Upper lobe of left lung (tissue), 6 donors: ENCODE measurements around the gene STX16. TPM values are rescaled to one million over a fixed set of nuclear protein-coding genes. Genes with fewer than 3 reads are reported as not detected.

Experiments
- ATAC-seq, 2 donors: fragments of 200-7000 bp; cut with Tn5 transposase; one replicate each; pipeline ENCODE4 v1.9.1; 2022; ENCODE audit warnings: mild to moderate bottlenecking in 2 of 2, moderate library complexity in 2 of 2; ENCODE audit not compliant: low FRiP score in 2 of 2
- DNase-seq, 2 donors: peaks; one replicate each; pipeline ENCODE4 v3.0.0-alpha.2; 2019 to 2020
- H3K27ac ChIP-seq, 4 donors: fragments of 200-600 bp; sonication (generic); one replicate each; pipeline ENCODE4 v1.5.1; 2016 to 2019
- H3K27me3 ChIP-seq, 4 donors: fragments of 200-600 bp; sonication (generic); one replicate each; pipeline ENCODE4 v1.5.1; 2017 to 2019
- H3K36me3 ChIP-seq, 4 donors: fragments of 200-600 bp; sonication (generic); one replicate each; pipeline ENCODE4 v1.5.1; 2016 to 2019
- H3K4me1 ChIP-seq, 4 donors: fragments of 200-600 bp; sonication (generic); one replicate each; pipeline ENCODE4 v1.5.1; 2018 to 2019
- H3K4me3 ChIP-seq, 4 donors: fragments of 200-600 bp; sonication (generic); one replicate each; pipeline ENCODE4 v1.5.1; 2017 to 2019; ENCODE audit warnings: mild to moderate bottlenecking in 2 of 4, moderate library complexity in 1 of 4
- H3K9me3 ChIP-seq, 4 donors: fragments of 200-600 bp; sonication (generic); one replicate each; pipeline ENCODE4 v1.5.1; 2018 to 2019
- EP300 ChIP-seq, 4 donors: sonication (generic); formaldehyde crosslinking; IDR thresholded peaks; one replicate each; pipeline ENCODE4 v1.5.1; 2017; ENCODE audit warnings: antibody characterized with exemption in 4 of 4, control low read depth in 2 of 4
- POLR2A ChIP-seq, 4 donors: fragments of 450-650 bp; IDR thresholded peaks; one replicate each; pipeline ENCODE4 v1.5.1; 2016 to 2017; ENCODE audit warnings: antibody characterized with exemption in 4 of 4, mild to moderate bottlenecking in 2 of 4
- POLR2AphosphoS5 ChIP-seq, 2 donors: sonication (generic); formaldehyde crosslinking; IDR thresholded peaks; one replicate each; pipeline ENCODE4 v1.5.1; 2017; ENCODE audit warnings: antibody characterized with exemption in 2 of 2
- WGBS, 2 donors: methylation state at CpG; one replicate each; pipeline ENCODE4 v1.1.5; 2017 to 2018; 5-methylcytosine and 5-hydroxymethylcytosine counted together
- total RNA-seq, 6 donors: library from RNA; depleted of rRNA in 4 of 6; stranded (reverse); fragments of >200 nt in 4 of 6; gene quantifications; one replicate each; pipeline versions ENCODE4 v1.1.0 to v1.2.1, GENCODE V29; 2016 to 2021
- TF ChIP-seq, protein P1 (sequence below), 6 experiments: fragments of 450-650 bp in 4 of 6; fragments of 200-600 bp in 2 of 6; sonication (generic) in 2 of 6; IDR thresholded peaks; one replicate each; pipeline ENCODE4 v1.5.1; 2016 to 2019; ENCODE audit warnings: antibody characterized with exemption in 6 of 6
- donor health status: DM: no; HTN: no; CAD: no; lungs with moderate emphysema.
- donor health status: DM: no; HTN: yes; CAD: no; lungs with severe emphysema.

Gene STX16
- total RNA-seq, 6 donors from 2014 or later = 42.1 to 469 (median 64.7) TPM

DNA sequence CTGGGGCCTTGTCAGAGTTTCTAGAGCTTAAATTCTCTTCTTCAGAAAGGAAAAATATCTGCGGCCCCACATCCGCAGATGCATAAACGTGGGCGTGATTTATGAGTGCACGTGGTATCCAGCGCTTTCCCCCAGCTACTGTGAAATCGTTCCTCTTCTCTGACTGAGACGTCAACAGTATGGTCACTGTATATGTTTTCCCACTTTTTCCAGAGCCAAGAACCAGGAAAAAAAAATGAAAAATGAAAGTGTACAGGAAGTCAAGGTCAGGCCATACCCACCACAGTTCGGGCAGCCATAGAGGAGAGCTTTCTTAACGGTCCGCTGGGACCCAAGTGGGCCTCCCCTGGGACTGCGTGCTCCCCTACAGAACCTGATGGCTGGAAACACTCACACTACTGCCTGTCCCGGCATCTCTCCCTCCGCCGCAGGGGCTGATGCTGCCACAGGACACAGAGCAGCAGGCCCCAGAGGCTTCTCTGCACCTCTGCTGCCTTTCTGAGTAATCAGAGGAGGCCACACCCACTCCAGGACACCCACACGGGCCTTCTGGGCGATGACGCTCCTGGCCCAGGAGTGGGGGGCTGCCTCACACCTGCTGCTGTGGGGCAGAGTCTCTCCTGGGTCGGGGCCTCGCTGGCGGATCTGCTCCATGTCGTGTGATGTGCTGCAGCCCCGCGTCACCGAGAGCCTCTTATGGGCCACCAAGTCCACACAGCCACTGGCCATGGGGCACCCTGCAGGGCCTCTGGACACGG, 16.4 kb upstream of the STX16 start:
- H3K27me3 ChIP-seq = no peaks in the 10 kb centered on the region
- no peaks in the 10 kb centered on the region for H3K9me3 ChIP-seq
- H3K36me3 ChIP-seq = no peaks in the 10 kb centered on the region
- H3K4me3 ChIP-seq = no peak overlapping the region
- DNase-seq = peak in 1 of 2 donors; percentile 56
- ATAC-seq = peak in 1 of 2 donors; percentile 10
- no peaks in the 10 kb centered on the region for H3K4me1 ChIP-seq
- no peak overlapping the region for H3K27ac ChIP-seq
- no peak for TF ChIP-seq POLR2AphosphoS5 (IDR thresholded peaks at IDR 0.05)
- TF ChIP-seq EP300 (IDR thresholded peaks at IDR 0.05) = no peak
- TF ChIP-seq, protein P1, sequence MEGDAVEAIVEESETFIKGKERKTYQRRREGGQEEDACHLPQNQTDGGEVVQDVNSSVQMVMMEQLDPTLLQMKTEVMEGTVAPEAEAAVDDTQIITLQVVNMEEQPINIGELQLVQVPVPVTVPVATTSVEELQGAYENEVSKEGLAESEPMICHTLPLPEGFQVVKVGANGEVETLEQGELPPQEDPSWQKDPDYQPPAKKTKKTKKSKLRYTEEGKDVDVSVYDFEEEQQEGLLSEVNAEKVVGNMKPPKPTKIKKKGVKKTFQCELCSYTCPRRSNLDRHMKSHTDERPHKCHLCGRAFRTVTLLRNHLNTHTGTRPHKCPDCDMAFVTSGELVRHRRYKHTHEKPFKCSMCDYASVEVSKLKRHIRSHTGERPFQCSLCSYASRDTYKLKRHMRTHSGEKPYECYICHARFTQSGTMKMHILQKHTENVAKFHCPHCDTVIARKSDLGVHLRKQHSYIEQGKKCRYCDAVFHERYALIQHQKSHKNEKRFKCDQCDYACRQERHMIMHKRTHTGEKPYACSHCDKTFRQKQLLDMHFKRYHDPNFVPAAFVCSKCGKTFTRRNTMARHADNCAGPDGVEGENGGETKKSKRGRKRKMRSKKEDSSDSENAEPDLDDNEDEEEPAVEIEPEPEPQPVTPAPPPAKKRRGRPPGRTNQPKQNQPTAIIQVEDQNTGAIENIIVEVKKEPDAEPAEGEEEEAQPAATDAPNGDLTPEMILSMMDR (IDR thresholded peaks at IDR 0.05) = no peak
- no peak for TF ChIP-seq POLR2A (IDR thresholded peaks at IDR 0.05)
- 56 to 58% methylated on average over 18 to 26 of the region's 26 CpGs for WGBS, 2 donors

DNA sequence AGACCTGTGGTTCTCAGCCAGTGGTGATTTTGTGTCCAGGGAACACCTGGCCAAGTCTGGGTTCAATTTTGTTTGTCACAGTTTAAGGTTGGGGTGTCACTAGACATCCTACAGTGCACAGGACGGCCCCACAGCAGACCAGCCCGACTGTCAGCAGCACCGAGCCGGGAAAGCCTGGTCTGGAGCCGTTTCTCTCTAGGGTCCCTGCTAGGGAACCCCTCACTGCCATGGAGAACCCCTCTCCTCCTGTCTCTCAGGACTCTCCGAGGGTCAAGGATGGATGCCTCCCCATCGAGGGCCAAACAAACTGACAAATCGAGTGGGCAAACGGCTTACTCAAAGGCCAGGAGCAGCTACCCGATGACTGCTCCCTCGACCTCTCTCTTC, 15.8 kb upstream of the STX16 start:
- 85 to 90% methylated on average over 6 to 11 of the region's 11 CpGs for WGBS, 2 donors
- ATAC-seq = no peak

DNA sequence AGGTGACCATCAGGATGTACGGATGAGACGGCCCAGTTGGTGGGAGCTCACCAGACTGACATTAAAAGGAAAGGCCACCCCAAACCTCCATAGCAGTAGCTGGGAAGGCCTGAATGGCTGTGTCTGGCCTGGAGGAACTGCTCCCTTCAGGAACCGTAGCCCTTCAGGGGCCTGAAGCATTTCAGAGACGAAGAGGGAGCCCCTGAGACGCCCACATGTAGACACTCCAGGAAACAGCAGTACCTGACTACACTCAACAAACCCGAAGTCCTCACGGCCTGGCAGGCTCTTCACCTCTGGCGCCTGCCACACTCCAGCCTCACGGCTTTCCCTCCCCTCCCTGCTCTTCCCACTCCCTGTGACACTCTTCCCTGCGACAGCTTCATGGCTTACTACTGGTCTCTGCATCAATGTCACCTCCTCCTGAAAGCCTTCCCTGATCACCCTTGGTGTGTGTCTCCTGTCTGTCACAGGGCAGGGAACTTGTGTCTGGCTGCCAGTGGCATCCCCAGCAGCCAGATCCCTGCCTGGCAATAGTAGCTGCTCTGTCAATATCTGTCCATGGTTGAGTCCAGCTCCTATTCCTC, 14.6 kb upstream of the STX16 start:
- WGBS, 2 donors = 75 to 80% methylated on average over 9 to 10 of the region's 10 CpGs

More for the DNA sequence above, 15.8 kb upstream of the STX16 start:
- Histone ChIP-seq H3K4me3 (no peak overlapping the region), H3K4me1 (no peaks in the 10 kb centered on the region), H3K9me3 (no peaks in the 10 kb centered on the region), H3K27me3 (no peaks in the 10 kb centered on the region), H3K27ac (no peak overlapping the region), H3K36me3 (no peaks in the 10 kb centered on the region)
- no peak for DNase-seq
- TF ChIP-seq POLR2AphosphoS5 (IDR thresholded peaks at IDR 0.05) = no peak
- TF ChIP-seq POLR2A (IDR thresholded peaks at IDR 0.05) = no peak
- TF ChIP-seq EP300 (IDR thresholded peaks at IDR 0.05) = no peak
- TF ChIP-seq, protein P1 (IDR thresholded peaks at IDR 0.05) = no peak

DNA sequence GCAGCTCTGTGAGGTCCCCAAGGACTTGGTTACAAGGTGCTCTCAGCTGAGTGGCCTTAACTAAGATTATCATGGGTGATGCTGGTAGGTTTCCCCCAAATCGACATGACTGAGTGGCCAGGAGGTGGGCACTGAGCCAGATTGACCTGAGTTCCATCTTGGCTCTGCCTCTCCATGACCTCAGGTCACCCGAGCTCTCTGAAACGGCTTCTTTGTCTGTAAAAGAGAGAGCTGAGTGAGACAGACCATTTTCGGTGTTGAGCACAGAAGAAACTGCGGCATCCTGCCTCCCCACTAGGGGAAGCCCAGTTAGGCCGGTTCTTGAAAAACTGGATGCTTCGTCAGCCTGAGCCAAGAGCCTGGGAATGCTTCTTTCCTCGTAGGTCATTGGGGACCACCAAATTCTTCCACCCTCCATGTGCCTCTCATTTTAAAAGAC, 14.1 kb upstream of the STX16 start:
- Histone ChIP-seq H3K4me3 (no peak overlapping the region), H3K27me3 (no peaks in the 10 kb centered on the region), H3K9me3 (no peaks in the 10 kb centered on the region), H3K36me3 (no peaks in the 10 kb centered on the region), H3K4me1 (no peaks in the 10 kb centered on the region), H3K27ac (no peak overlapping the region)
- 60 to 75% methylated on average over 7 to 8 of the region's 8 CpGs for WGBS, 2 donors
- no peak for ATAC-seq
- DNase-seq = no peak
- TF ChIP-seq POLR2A (IDR thresholded peaks at IDR 0.05) (no peak), POLR2AphosphoS5 (IDR thresholded peaks at IDR 0.05) (no peak), EP300 (IDR thresholded peaks at IDR 0.05) (no peak)
- TF ChIP-seq, protein P1 (IDR thresholded peaks at IDR 0.05) = no peak

More for the DNA sequence above, 14.6 kb upstream of the STX16 start:
- H3K27ac ChIP-seq = no peak overlapping the region
- DNase-seq (no peak), ATAC-seq (no peak)
- H3K4me1 ChIP-seq = no peaks in the 10 kb centered on the region
- H3K36me3 ChIP-seq = no peaks in the 10 kb centered on the region
- no peaks in the 10 kb centered on the region for H3K9me3 ChIP-seq
- H3K27me3 ChIP-seq = no peaks in the 10 kb centered on the region
- no peak overlapping the region for H3K4me3 ChIP-seq
- no peak for TF ChIP-seq POLR2AphosphoS5 (IDR thresholded peaks at IDR 0.05)
- TF ChIP-seq, protein P1 (IDR thresholded peaks at IDR 0.05) = no peak
- no peak for TF ChIP-seq EP300 (IDR thresholded peaks at IDR 0.05)
- TF ChIP-seq POLR2A (IDR thresholded peaks at IDR 0.05) = no peak
